Measurements from ENCODE around the gene NECTIN2.
"Not testable (repeated sequence)": the region's sequence is repeated elsewhere in the genome, so short reads cannot be mapped to it uniquely, and the experiment has no call there.

NECTIN2 gene

GRCh38 chr19:44855606-44856005, 9.5 kb downstream of the NECTIN2 start:
- no peak for DNase-seq

GRCh38 chr19:44856421-44857083, 10.5 kb downstream of the NECTIN2 start:
- DNase-seq, result no peak

- DNase-seq, result no peak
These were observed 11.7 kb downstream of the NECTIN2 start for GRCh38 chr19:44857837-44858236.

GRCh38 chr19:44861576-44861975, 15.5 kb downstream of the NECTIN2 start:
- DNase-seq, result not testable (repeated sequence)

GRCh38 chr19:44863990-44864389, 17.9 kb downstream of the NECTIN2 start:
- DNase-seq, result no peak

GRCh38 chr19:44865196-44865767, 19.2 kb downstream of the NECTIN2 start:
- DNase-seq, result no peak

- no peak for DNase-seq
These were observed 20.6 kb downstream of the NECTIN2 start for GRCh38 chr19:44866664-44867063.

- no peak for DNase-seq
These were observed 21.5 kb downstream of the NECTIN2 start for GRCh38 chr19:44867578-44867977.

GRCh38 chr19:44869733-44870470, 23.8 kb downstream of the NECTIN2 start:
- no peak for DNase-seq

- no peak for DNase-seq
These were observed 25.7 kb downstream of the NECTIN2 start for GRCh38 chr19:44871809-44872208.

- no peak for DNase-seq
These were observed 26.6 kb downstream of the NECTIN2 start for GRCh38 chr19:44872661-44873060.

- no peak for DNase-seq
These were observed 28.2 kb downstream of the NECTIN2 start for GRCh38 chr19:44874317-44874716.

GRCh38 chr19:44875666-44876451, 29.8 kb downstream of the NECTIN2 start:
- no peak for DNase-seq

GRCh38 chr19:44876930-44877535, 30.9 kb downstream of the NECTIN2 start:
- no peak for DNase-seq

GRCh38 chr19:44878120-44878865, 32.2 kb downstream of the NECTIN2 start:
- DNase-seq, result no peak

- DNase-seq, result no peak
These were observed 33.4 kb downstream of the NECTIN2 start for GRCh38 chr19:44879309-44880065.

GRCh38 chr19:44882063-44882462, 36.0 kb downstream of the NECTIN2 start:
- DNase-seq, result no peak

GRCh38 chr19:44882619-44883397, 36.7 kb downstream of the NECTIN2 start:
- not testable (repeated sequence) for DNase-seq

GRCh38 chr19:44883922-44884321, 37.8 kb downstream of the NECTIN2 start:
- no peak for DNase-seq

- DNase-seq, result no peak
These were observed 38.5 kb downstream of the NECTIN2 start for GRCh38 chr19:44884566-44884965.

GRCh38 chr19:44886141-44886540, 40.0 kb downstream of the NECTIN2 start:
- DNase-seq, result no peak

Data from NCI-H1436 treated with DMSO at 0.1 percent for 48 hours (cell line).